Ovary (tissue), 3 donors: Measurements from ENCODE around the gene ABCC5.

ENCODE experiments used
- CTCF ChIP-seq, 3 donors: fragments of 450-650 bp in 2 of 3; fragments of 200-600 bp in 1 of 3; IDR thresholded peaks; one replicate each; pipeline versions ENCODE4 v1.5.1 to v1.8.0; 2016 to 2022; ENCODE audit warnings: antibody characterized with exemption in 3 of 3, mild to moderate bottlenecking in 1 of 3
- EP300 ChIP-seq: sonication (generic); formaldehyde crosslinking; IDR thresholded peaks from one replicate; pipeline ENCODE4 v1.6.1; 2017; ENCODE audit warnings: antibody characterized with exemption
- POLR2A ChIP-seq: fragments of 450-650 bp; IDR thresholded peaks from one replicate; pipeline ENCODE4 v1.6.1; 2017; ENCODE audit warnings: antibody characterized with exemption, mild to moderate bottlenecking, moderate library complexity
- donor health status: DM: no; HTN: no; CAD: no.

DNA sequence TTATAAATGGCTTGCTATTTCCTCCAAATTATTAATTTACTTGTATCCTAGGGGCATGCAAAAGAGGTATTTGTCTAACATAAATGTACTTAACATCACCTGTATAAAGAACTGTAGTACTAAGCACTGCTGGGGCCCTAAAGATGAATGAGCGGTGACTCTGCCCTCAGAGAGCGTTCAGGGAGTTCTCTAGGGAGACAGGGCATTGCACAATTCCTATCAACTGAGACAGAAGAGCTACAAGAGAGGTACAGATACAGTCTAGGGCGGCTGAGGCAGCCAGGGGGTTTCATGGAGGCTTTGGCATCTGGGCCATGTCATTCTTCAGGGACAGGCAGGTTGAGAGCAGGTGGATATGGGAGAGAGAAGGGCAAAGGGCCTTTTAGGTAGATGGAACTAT lies 93.1 kb downstream of the ABCC5 start:
- no peak for TF ChIP-seq CTCF (IDR thresholded peaks at IDR 0.05)
- TF ChIP-seq POLR2A: no peak
- TF ChIP-seq EP300: no peak
